Stimulated activated CD8-positive, alpha-beta memory T cell treated with anti-CD3 and anti-CD28 coated beads, Interleukin-4, amount 100 ng/mL, for 48 hours (primary cell): ENCODE results near the gene SALL3.
"Not testable (repeated sequence)": the region's sequence is repeated elsewhere in the genome, so short reads cannot be mapped to it uniquely, and the experiment has no call there.

Experiments
- DNase-seq: peaks from one replicate; pipeline ENCODE4 v3.0.0-alpha.2; 2020

The SALL3 gene

GRCh38 chr18:78979730-78980278 is at the start of gene SALL3:
SALL3 (plus strand) TSS chr18:78979818; CDS start chr18:78980275, 457 bp downstream.
- peak; percentile 11 for DNase-seq

- DNase-seq, result no peak
Observed at GRCh38 chr18:78932281-78932680, 47.3 kb upstream of the SALL3 start.

- no peak for DNase-seq
Observed at GRCh38 chr18:78934003-78934402, 45.6 kb upstream of the SALL3 start.

DNA sequence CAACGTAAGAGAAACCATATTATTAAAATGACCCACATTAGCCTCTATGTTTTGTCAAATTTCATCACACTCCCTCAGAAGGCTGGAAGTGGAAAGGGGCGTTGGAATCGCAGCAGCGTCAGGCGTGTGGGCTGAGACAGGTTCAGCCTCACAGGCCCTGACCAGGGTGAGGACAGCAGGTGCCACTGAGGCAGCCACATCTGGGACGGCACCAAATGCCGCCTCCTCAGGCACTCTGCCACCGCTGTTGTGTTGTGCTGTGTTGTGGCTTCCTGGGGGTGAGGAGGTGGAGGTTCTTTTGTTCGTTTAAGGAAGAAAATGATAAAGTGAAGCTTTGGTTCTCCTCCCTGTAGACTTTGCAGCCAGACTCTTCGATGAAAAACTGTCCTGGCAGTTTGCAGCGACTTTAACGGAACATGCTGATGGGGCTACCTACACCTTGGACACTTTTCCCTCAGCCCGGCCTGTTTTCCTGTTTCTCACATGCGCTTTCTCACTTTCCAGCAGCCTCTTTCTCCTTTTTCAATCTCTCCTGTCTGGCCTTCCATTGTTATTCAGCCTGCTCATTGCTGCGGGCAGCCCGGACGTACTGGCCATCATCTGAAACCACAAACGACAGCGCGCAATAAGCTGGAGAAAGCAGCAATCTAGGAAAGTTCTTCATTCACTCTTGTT is 44.9 kb upstream of the SALL3 start:
- no peak for DNase-seq

DNA sequence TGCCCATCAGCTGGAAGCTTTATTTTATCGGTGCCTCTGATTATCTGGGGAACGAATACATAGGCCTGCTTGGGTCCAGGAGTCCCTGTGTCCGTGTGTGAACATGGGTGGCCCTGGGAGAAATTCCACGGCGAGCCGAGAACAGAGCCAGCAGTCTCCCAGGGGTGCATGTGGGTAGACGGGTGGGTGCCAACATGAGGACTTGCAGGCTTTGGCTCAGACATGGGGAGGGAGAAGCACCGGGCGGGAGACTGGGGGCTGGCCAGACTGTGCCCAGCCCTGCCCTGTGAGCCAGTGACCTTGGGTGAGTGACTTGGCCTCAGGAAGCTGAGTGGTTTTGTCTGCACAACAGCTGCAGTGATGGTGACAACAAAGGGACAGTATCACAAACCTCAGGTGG is 44.2 kb upstream of the SALL3 start:
- no peak for DNase-seq

GRCh38 chr18:78936251-78937005 is 43.2 kb upstream of the SALL3 start:
- DNase-seq, result no peak

GRCh38 chr18:78937166-78937565 is 42.5 kb upstream of the SALL3 start:
- DNase-seq, result no peak

GRCh38 chr18:78939105-78939504 is 40.5 kb upstream of the SALL3 start:
- DNase-seq, result peak; percentile 55

DNA sequence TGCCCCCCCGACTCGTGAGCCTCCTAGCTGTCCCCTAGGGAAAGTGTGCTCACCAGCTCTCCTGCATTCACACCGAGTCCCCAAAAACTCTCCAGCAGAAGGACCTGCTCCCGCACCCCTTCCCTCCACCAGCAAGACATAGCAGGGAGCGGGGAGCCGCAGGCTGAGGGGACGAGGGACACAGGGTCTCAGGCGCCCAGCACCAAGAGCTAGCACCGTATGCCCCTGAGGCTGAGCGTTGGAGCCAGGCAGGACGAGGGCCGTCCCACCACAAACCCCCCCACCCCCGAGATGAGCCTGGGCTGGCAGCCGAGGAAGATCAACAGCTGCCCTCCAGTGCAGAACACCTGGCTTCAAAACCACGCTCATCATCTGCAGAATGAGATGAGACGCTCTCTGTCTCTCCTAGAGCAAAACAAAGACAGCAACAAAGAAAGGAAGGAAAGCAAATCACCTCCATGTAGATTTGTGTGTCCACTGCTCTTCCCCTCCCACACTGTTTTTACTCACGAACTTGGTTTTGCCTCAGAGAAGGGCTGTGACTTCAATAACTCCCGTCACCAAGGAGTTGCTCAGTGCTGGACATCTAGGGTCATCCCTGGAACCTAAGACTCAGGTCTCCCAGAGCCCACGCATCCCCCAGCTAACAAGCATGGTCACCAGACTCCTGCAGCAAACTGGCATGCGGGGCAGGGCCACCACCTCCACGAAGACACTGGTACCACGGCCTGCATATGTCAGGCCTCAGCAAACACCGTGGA is 39.7 kb upstream of the SALL3 start:
- DNase-seq, result no peak

DNA sequence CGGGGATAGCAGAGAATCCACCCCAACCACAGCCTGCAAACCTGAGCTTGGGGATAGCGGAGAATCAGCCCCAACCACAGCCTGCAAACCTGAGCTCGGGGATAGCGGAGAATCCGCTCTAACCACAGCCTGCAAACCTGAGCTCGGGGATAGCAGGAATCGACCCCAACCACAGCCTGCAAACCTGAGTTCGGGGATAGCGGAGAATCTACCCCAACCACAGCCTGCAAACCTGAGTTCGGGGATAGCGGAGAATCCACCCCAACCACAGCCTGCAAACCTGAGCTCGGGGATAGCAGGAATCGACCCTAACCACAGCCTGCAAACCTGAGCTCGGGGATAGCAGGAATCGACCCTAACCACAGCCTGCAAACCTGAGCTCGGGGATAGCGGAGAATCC is 37.4 kb upstream of the SALL3 start:
- DNase-seq, result not testable (repeated sequence)

- no peak for DNase-seq
Observed at GRCh38 chr18:78945628-78946027, 34.0 kb upstream of the SALL3 start.

- DNase-seq, result no peak
Observed at GRCh38 chr18:78947291-78947690, 32.3 kb upstream of the SALL3 start.

GRCh38 chr18:78948221-78948620 is 31.4 kb upstream of the SALL3 start:
- DNase-seq, result no peak

DNA sequence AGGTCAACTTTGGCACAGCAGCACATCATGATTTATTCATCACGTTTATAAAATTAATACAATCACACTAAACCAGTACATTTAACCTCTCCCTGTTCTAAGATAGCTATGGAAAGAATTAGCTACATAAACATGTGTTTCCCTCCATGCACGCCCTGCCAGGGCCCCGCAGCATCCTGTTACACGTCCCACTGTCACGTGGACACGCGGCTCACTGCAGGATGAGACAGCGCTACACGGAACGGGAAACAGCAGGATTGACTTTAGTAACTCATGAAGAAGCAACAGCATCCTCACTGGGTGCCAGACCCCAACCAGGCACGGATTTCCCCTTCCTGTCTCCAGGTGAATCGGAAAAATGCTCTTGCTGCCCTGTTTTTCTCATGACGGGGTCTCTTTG is 30.9 kb upstream of the SALL3 start:
- DNase-seq, result no peak

GRCh38 chr18:78949216-78949615 is 30.4 kb upstream of the SALL3 start:
- no peak for DNase-seq

- DNase-seq, result no peak
Observed at GRCh38 chr18:78950386-78950785, 29.2 kb upstream of the SALL3 start.

- no peak for DNase-seq
Observed at GRCh38 chr18:78953566-78953965, 26.1 kb upstream of the SALL3 start.

DNA sequence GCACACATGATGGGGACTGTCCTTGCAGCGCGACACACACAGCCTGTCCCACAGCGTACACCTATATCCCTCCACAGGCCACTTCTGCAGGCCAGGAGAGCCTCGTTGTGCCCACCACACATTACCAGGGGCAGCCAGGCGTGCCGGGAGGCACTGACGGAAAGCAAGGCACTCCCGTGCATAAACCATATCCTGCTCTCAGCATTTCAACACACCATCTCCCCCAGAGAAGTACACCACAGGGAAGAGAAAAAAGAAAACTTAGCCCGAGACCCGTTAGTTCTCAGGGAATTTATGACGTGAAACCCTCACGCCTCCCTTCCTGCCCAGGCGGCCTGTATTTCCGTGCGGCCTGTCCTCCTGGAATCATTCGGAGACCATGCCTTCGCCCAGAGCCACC is 24.6 kb upstream of the SALL3 start:
- DNase-seq, result no peak

- DNase-seq, result no peak
Observed at GRCh38 chr18:78957140-78957539, 22.5 kb upstream of the SALL3 start.

GRCh38 chr18:78960709-78961108 is 18.9 kb upstream of the SALL3 start:
- DNase-seq, result no peak

DNA sequence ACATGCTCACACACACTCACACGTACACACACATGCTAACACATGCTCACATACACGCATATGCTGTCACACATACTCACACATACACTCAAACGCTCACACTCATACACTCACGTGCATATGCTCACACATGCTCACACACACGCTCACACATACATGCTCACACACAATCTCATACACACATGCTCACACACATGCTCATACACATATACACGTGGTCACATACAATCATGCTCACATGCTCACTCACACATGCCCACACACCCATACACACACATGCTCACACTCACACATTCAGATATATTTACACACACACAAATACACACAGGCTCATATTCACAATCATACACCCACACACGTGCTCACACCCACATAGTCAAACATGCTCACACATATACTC is 17.5 kb upstream of the SALL3 start:
- no peak for DNase-seq

GRCh38 chr18:78964727-78965126 is 14.9 kb upstream of the SALL3 start:
- peak; percentile 7 for DNase-seq

DNA sequence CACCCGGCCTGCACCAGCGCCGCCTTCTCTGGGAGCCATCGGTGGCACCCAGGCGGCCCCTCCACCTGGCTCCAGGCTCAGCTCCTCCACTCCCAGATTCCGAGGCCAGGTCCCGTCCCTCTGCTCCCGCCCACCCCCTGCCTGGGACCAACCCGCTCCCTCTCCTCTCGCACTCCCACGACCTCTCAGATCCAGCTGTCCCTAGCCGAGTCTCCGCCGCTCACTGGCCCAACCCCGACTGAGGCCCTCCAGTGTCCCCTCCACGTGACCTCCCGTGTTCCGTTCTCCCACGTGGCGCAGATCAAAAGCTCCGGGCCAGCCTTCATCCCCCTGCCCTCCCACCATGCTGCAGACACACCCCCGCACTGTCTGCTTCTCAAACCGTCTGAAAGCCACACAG is 14.4 kb upstream of the SALL3 start:
- no peak for DNase-seq
